Stimulated activated CD4-positive, alpha-beta T cell treated with anti-CD3 and anti-CD28 coated beads, Interleukin-4, amount 100 ng/mL, for 24 hours (primary cell): Measurements from ENCODE around the gene ARL8B.

ENCODE experiments used
- DNase-seq: peaks from one replicate; pipeline ENCODE4 v3.0.0-alpha.2; 2020

Gene ARL8B

DNA sequence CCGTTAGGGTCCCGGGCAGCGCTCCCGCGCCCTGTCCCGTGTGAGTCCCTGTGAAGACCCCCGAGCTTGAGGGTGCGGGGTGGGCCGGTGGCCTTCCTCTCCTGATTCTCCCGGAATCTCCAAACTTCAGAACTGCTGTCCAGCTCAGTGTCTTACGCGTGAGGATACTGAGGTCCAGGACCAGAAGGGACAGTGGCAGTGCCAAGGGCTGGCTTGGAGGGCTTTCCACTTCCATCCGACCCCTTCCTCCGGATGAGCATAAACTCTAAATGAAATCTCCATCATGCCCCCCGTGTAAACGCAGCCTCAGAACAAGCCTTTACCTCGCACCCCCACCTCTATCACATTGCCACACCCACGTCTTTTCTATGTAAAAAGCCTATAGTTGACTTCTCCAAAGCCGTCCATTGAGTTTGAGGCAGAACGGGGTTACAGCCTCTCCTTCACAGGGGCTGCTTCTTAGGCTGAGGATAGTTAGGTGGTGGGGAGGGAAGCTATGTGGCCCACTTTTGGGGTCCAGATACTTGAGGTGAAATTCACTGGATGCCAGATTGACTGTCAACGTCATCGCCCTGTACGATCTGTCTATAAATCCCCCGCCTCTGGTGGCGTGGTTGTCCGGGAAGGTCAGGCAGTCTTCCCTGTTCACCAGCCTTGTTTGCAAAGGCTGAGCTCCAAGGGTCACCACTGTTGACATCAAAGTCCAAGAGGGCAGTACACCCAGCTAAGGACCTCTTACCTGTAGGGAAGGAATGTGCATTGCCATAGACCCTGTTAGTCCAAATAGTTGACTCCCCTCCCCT, 66.5 kb downstream of the ARL8B start:
- DNase-seq = peak; percentile 63

DNA sequence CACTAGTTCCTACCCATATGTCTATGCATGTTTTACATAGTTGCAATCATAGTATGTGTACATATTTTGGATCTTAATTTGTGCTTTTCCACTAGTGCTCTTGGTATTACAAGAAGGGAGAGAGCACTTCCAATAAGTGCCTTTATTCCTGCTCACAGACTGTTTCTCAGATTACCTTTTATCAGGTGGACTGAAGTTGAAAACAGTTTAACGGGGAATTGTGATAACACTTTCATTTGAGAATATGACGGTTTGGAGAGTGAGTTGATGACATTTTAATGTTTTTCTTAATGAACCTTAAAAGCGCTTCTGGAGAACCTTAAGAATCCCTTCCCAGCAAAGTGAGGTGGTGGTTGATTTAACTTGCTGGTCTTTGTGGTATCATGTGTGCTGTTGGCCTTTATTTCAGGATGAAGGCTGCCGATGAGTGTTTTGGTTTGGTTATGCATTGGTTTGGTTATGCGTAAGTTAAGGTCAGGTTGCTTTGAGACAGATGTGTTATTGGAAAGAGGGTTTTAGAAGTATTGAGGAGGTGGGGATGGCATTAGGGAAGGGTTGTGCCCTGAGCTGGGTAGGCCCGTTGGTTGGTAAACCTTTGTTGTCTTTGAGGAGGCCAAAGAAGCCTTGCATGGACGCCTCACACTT, 68.2 kb downstream of the ARL8B start:
- peak; percentile 38 for DNase-seq

DNA sequence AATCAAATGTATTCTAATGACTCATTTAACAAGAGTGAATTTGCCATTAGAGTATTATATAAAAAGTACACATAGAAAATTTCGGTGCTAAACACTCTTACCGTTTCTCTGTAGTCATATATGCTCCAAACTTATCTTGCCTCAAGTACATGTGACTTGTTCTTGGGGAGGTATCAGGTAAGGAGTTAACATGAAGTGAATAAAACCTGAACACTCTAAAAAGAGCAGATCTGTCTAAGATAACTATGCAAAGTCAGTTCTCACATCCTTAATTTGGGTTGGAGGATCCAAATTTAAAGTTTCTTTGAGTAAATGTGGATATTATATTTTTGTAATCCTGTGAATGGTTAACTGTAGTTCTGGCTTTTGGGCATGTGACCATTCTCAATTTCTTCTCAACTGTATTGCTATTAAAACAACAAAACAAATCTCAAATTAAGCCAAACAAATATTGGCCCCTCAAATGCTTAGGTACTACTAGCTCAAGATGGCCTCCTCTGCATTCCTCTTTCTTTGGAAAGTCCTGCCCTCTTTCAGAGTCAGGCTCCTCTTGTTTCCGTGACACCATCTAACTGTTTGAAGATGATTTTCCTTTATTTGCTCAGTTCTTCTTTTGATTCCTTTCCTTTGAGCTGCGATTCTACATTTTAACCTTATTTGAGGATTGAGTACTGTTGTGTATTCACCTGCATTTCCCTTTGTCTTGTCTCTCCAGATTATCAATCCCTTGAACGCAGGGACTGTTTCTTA, 69.6 kb downstream of the ARL8B start:
- DNase-seq = no peak

DNA sequence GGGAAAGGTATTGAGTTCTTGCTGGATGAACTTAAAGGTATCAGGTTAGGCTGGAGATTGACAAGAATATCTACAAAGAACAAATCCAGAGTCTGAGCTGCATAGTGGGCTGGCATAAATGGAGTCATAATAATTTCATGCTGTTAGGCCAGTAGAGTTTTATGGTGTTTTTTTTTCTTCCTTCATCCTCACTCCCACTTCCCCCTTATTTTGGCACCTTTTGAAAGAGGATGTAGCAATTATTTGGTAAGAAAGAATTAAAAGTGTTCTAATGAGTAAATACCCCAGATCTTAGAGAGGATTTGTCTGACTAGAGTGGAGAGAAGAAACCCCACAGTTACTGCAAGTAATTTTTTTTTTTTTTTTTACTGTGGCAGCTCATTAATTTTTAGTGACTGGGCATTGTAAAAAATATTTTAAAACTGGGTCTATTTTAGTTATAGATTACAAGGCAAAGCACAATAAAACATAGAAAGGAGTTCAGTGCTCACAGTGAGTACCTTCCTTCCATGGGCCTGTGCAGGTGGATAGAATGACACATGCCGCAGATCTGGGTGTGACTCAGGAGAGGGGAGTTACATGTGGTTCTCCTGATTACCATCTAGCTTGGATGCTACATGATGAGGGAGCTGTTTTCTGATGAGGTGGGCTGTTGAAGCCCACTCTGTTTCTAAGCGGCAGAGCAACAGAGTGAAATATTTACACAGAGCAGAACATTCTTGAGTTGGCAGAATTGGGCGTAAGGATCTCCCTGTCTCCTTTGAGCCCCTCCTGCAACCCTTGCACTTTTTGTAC, 70.7 kb downstream of the ARL8B start:
- peak; percentile 58 for DNase-seq

DNA sequence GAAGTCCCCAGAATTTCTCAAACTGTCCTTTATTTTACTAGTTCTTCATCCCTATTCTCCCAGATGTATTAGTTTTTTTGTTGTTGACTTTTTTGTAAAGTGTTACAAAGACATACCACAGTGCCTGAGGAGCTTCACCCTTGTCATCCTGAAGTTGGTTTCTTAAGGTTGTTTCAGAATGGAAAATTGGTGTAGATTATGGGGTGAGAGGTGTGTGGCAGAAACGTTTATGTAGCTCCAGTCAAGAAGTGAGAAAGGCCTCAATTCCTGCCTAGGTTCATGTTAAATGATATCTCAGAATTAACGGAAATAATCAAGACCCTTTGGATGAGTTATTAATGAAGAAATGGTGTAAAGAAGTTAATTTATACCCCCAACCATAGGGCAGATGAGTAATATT, 72.2 kb downstream of the ARL8B start:
- DNase-seq = no peak

DNA sequence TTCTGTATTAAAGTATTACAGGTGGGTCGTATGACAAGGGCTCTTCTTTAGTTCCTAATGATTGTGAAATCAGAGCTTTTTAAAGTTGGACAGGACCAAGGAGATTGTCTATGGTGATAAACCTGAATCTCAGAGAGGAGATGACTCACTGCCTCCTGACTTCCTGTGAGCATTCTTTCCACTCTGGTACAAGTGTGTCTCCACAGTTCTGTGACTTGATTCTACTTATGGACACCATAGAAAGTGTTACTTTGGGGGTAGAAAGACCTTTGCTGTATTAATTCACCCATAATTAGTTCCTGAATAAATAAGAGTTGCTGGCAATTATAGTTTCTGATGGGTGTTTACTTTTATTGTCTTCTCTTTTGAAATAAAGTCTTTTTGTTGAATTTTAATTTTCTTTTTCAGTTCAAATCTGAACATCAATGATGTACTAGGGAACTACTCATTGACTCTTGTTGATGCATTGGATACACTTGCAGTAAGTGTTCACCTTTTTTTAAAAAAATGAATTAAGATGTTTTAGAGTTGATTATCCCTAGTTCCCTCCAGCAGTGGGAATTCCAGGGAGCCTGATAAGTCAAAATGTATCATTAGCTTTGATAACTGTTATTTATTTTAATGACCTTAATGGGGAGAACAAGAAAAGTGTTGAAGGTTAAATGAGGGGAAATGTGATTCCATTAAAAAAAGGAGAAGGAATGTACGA, 72.9 kb downstream of the ARL8B start:
- DNase-seq = peak; percentile 59

DNA sequence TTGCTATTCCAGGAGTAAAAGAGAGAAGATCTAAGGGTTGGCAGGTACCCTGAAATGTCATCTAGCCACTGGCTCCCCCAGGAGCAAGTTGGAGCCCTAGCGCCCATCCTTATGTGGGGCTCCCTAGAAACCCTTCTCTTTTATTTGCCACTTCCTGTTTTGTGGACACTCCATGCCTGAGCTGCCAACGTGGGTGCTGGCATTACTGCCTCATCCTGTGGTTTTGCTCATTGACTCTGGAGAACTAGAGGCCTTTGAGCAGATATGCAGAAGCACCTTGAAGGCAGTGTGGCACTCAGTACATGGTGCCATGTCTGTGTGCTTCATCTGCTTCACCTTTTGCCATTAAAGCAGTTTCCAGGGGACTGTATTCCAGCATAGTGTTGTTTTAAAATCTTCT, 73.5 kb downstream of the ARL8B start:
- peak; percentile 30 for DNase-seq

DNA sequence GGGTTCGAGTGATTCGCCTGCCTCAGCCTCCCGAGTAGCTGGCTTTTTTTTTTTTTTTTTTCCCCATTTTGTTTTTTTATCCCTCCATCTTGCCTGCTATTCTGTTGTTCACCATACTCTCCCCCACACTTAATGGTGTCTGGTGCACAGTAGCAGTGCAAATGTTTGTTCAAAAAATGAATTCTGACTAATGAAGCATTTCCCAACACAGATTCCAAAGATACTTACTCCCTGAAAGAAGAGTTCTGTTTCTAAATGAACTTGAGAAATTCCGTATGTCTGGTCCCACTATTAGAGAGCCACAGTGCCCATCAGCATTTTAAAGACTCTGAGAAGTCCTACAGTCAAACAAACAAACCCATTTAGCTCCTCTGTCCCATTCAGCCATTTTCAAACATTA, 74.9 kb downstream of the ARL8B start:
- no peak for DNase-seq

DNA sequence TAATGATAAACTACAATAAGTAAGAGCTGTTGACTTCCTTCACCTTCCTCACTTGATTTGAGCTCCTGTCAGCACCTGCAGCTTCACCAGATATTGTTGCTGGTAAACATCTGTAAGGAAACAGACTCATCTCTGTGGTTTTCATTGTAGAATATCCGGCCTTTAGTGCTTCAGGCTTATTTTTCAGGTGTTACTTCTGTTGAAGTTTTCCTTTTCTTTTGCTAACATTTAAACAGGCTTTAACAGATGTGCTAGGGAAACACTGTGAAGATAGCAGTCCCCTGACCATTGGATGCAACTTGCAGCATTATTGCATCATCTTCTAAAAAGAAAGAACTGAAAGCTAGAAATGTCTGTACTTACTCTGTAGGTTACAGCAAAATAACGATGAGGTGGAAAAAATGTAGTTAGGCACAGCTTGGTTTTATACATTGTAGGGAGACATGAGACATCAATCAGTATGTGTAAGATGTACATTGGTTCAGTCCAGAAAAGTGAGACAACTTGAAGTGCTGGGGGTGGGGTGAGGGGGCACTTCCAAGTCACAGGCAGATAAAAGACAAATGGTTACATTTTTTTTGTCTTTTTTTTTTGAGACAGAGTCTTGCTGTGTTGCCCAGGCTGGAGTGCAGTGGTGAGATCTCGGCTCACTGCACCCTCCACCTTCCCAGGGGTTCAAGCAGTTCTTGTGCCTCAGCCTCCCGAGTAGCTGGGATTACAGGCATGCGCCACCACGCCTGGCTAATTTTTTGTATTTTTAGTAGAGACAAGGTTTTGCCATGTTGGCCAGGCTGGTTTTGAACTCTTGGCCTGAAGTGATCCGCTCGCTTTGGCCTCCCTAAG, 75.6 kb downstream of the ARL8B start:
- DNase-seq = peak; percentile 49

DNA sequence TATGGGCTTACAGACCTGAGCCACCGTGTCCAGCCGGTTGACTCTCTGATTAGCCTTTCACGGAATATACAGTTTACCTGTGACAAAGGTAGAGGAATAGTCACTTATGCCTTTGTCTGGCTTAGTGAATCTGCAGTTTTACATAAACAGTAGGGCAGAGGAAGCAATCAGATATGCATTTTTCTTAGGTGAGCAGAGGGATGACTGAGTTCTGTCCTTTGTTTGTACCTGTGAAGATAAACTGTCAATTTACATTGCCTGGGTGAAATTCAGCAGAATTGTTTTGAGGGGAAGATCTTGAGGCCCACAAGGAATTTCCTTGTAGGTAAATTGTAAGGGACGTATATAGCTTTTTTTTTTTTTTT, 76.2 kb downstream of the ARL8B start:
- DNase-seq = no peak

DNA sequence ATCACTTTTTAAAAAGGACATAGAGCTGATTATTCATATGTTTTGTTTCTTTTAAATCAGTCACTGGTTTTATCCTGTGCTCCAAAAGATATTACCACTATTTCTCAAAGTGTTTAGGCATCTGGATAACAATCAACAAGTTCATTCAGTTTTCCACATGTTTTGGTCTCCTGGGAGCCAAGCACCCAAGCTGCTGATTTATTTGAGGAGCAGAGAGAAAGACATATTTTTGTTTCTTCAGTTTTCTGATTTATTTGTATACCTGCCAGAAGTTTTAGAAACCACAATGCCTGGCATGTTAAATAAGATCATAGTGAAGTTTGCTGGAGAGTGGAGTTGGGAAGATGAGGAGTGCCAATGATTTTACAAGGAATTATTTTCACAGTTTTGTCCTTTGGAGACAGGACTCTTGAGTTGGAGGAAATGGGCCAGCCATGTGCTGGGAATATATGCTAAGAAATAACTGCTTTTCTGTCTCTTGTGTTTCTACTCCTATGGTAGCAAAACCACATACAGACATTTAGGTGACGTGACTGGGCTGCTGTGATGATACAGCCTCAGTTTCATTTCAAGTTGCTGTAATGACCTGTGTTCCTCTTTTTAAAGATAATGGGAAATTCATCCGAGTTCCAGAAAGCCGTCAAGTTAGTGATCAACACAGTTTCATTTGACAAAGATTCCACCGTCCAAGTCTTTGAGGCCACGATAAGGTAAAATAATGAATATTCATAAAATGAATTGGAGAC, 77.1 kb downstream of the ARL8B start:
- DNase-seq = no peak

DNA sequence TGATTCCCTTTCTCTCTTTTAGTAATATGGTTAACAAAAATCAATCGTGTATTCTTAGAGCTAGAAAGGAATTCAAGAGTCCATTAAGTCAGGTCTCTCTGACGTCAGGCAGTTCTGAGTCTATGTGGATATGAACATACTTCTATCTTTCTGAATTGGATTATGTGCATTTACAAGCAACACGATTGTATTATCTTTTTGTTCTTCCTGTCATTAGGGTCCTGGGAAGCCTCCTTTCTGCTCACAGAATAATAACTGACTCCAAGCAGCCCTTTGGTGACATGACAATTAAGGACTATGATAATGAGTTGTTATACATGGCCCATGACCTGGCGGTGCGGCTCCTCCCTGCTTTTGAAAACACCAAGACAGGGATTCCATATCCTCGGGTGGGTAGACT, 79.4 kb downstream of the ARL8B start:
- DNase-seq = no peak

DNA sequence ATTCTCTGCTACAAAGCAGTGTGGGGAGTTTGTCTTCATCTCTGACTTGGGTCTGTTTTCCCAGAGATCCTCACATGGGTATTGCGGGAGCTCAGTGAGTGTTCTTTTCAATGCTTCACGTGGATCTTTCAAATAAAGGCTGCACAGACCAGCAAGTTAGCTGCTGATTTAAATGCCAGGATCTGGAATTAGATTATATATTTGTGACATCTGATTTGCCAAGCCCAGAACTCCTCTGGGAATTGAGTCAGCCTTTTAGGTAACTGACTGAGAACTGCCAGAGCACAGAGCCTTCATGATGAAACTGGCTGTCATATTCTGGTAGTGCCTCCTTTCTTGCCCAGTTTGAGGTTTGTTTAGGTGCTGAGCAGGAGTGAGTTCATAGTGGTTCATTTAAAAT, 80.1 kb downstream of the ARL8B start:
- DNase-seq = no peak

DNA sequence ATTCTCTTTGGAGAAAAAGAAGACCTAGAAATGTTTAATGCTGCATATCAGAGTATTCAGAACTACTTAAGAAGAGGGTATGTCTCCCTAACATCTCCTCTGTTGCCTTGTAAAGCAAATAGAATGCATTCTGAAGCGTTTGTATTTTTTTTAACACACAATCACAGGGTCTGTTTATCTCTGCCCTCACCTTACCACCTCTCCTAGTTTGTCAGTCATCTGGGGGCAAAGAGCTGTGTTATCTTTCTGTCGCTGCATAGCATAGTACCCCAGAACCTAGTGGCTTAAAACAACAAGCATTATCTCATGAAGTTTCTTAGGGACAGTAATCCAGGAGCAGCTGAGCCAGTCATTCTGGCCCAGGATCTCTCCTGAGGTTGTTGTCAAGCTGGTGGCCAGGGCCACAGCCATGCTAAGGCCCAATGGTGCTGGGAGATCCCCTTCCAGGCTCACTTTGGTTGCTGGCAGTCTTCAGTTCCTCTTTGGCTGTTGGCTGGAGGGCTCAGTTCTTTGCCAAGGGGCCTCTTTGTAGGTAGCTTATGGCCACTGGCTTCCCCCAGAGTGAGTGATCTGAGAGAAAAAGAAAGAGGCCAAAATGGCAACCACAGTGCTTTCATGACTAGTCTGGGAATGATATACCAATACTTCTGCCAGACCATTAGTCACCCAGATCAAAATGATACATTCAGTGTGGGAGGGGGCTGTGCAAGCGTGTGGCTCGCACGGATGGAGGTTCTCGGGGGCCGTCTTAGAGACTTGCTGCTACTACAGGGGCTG, 83.3 kb downstream of the ARL8B start:
- DNase-seq = peak; percentile 63

DNA sequence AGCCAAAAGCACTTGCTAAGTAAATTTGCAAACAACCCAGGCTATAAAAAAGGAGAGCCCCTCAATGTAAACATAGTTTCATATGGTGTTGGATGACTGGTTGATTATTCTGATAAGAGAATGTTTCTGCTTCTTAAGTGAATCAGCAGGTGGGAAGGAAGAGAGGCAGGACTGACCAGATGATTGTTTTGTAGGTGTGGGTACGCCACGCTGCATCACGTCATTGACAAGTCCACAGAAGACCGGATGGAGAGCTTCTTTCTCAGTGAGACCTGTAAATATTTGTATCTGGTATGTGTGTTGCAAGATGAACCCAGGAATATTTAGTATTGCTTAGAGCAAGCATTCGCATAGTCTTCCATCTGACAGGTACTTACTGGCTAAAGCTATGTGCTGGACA, 88.8 kb downstream of the ARL8B start:
- no peak for DNase-seq

DNA sequence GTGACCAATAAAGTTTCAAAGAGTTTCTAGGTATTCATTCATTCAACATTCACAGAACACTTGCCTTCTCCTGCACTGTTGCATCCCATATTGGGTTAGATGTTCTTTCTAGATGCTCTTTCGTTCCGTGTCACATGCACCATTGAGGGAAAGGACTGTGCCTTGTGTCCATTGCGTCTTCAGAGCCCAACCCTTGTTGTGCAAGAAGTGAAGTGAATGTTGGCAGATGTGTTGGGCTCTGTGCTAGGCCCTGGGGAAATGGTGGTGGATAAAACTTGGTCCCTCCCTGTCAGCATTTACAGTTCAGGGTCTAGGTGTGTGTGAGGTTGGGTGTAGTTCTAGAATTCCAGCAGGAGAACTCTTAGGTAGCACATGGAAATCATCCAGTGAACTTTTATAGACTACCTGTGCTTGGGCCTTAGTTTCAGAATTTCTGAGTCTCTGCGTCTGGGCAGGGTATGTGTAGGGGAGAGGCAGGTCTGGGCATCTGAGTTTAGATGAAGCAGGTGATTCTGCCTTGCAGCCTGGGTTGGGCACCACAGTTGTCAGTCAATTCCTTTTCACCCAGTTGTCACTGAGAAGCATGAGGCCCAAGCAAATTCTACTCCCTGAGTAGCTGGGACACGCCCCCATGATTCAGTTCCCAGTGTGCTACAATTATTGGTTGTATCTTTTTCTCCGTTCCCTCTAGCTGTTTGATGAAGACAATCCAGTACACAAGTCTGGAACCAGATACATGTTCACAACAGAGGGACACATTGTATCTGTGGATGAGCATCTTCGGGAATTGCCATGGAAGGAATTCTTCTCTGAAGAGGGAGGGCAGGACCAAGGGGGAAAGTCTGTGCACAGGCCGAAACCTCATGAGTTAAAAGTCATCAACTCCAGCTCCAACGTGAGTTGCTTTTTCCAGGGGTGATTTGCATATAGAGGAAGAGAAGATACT, 90.8 kb downstream of the ARL8B start:
- no peak for DNase-seq

DNA sequence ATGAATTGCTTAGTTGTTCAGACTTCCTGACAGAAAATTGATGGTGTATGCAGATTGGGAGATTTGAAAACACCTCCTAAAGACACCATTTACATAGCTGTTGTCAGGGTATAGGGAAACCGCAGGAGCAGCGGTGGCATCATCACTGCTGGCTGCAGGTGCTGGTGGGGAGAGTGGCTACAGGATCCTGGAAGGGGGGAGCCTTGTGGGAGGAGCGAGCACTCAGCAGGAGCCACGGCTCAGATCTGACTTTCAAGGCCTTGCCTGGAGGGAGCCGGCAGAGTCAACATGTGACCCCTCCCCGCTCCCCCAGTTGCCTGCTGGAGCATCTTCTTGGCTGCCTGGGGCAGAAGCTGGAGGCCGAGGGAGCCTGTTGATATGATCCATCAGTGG, 91.5 kb downstream of the ARL8B start:
- no peak for DNase-seq

DNA sequence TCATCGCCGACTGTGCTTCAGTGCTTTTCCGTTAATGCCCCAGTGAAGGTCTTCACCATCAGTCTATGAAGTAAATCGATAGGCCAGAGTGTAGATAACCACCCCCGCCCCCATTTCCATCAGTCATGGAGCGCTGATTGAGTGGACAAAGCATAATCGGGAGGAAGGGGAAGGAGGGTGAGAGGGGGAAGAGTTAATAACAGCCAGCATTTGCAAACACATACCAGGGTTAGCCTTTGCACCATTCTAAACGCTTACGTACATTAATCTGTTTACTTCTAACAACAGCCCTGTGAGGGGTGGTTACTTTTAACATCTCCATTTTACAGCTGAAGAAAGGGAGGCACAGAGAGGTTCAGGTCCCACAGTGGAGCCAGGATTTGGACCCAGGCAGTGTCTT, 92.3 kb downstream of the ARL8B start:
- DNase-seq = no peak
